IPS-15b (cell line): Measurements from ENCODE around the gene DOCK9.

Source experiments
- H3K27me3 ChIP-seq: one replicate; pipeline ENCODE4 v1.6.1; 2013; ENCODE audit warnings: low read length; ENCODE audit not compliant: control insufficient read depth, insufficient read depth
- H3K36me3 ChIP-seq: one replicate; pipeline ENCODE4 v1.6.1; 2013; ENCODE audit warnings: low read length; ENCODE audit not compliant: control insufficient read depth, insufficient read depth
- H3K4me1 ChIP-seq: one replicate; pipeline ENCODE4 v1.6.1; 2013; ENCODE audit warnings: mild to moderate bottlenecking, low read length; ENCODE audit not compliant: control insufficient read depth, insufficient read depth
- H3K4me3 ChIP-seq: one replicate; pipeline ENCODE4 v1.5.1; 2013; ENCODE audit warnings: low read depth, low read length
- H3K9ac ChIP-seq: one replicate; pipeline ENCODE4 v1.6.1; 2013; ENCODE audit warnings: low read depth, mild to moderate bottlenecking, low read length
- H3K9me3 ChIP-seq: one replicate; pipeline ENCODE4 v1.6.1; 2013; ENCODE audit warnings: mild to moderate bottlenecking, low read length; ENCODE audit not compliant: control insufficient read depth, insufficient read depth

The DOCK9 gene

DNA sequence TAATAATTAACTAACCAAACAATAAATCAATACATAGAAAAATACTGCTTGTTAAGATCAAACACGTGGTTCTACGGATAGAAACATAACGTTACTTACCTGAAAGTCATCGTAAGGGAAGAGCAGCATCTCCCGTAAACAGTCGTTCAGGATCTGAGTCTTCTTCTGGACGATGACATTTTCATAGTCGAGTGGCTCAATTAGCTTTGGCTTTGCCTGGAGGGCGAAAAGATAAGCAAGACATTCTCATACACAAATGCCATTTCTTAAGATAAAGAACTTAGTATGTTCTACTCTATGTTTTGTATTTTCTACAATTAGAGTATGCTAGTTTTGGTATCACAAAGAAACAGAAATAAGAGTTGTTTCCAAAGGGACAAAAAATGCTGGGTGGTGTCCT lies 22.5 kb downstream of the DOCK9 start:
- Histone ChIP-seq H3K4me1 (peaks cover 9% of the 10 kb centered on the region), H3K9me3 (no peaks in the 10 kb centered on the region), H3K9ac (no peak overlapping the region), H3K4me3 (no peak overlapping the region), H3K36me3 (no peaks in the 10 kb centered on the region), H3K27me3 (no peaks in the 10 kb centered on the region)

DNA sequence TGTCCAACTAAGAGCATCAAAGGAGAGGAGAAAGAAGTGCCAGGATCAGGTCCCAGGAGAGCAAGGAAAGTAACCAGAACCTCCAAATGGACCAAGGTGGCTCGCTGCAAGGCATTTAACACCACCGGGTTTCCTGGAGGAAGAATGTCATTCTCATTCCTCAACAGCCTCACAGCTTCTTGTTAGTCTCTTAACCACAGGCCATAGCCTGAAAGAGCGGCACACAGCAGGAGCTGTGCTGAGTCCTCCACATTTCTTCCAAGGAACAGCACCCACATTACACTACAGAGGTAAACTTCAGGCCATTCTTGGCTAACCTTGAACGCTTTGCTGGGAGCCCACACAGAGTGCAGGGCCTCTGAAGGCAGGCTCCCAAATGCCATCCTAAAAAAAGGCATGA lies 23.6 kb downstream of the DOCK9 start:
- no peak overlapping the region for H3K9ac ChIP-seq
- H3K4me3 ChIP-seq, result no peak overlapping the region
- H3K27me3 ChIP-seq, result no peaks in the 10 kb centered on the region
- H3K36me3 ChIP-seq, result no peaks in the 10 kb centered on the region
- peaks cover 9% of the 10 kb centered on the region for H3K4me1 ChIP-seq
- H3K9me3 ChIP-seq, result no peaks in the 10 kb centered on the region

DNA sequence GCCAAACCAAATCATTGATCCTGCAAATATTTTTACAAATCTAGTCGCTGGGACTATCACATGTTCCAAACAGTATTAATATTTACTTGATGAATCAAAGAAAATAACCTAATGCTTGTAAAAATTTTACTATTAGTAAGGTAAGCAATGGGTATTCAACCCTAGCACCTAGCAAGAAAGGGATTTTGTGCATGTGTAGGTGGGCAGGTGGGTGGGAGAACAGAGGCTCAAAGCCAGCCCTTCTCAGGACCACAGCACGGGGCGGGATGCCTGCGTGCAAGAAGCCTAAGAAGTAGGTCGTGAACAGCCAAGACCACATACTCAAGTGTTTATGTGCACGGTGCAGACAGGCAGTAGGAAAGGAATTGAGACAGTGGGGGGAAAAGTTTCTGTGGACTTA lies 26.6 kb downstream of the DOCK9 start:
- Histone ChIP-seq H3K9me3 (no peaks in the 10 kb centered on the region), H3K4me3 (no peak overlapping the region), H3K27me3 (no peaks in the 10 kb centered on the region), H3K4me1 (peaks cover 9% of the 10 kb centered on the region), H3K36me3 (no peaks in the 10 kb centered on the region), H3K9ac (no peak overlapping the region)

GRCh38 chr13:98950705-98951104 lies 27.2 kb downstream of the DOCK9 start:
- no peak overlapping the region for H3K9ac ChIP-seq
- H3K4me3 ChIP-seq, result no peak overlapping the region
- H3K36me3 ChIP-seq, result no peaks in the 10 kb centered on the region

GRCh38 chr13:98947925-98948324 lies 29.9 kb downstream of the DOCK9 start:
- no peaks in the 10 kb centered on the region for H3K36me3 ChIP-seq
- no peaks in the 10 kb centered on the region for H3K27me3 ChIP-seq
- no peak overlapping the region for H3K9ac ChIP-seq
- H3K9me3 ChIP-seq, result no peaks in the 10 kb centered on the region
- H3K4me1 ChIP-seq, result no peaks in the 10 kb centered on the region
- H3K4me3 ChIP-seq, result no peak overlapping the region

More at GRCh38 chr13:98950705-98951104, 27.2 kb downstream of the DOCK9 start:
- Histone ChIP-seq H3K27me3 (no peaks in the 10 kb centered on the region), H3K9me3 (no peaks in the 10 kb centered on the region), H3K4me1 (peaks cover 9% of the 10 kb centered on the region)

DNA sequence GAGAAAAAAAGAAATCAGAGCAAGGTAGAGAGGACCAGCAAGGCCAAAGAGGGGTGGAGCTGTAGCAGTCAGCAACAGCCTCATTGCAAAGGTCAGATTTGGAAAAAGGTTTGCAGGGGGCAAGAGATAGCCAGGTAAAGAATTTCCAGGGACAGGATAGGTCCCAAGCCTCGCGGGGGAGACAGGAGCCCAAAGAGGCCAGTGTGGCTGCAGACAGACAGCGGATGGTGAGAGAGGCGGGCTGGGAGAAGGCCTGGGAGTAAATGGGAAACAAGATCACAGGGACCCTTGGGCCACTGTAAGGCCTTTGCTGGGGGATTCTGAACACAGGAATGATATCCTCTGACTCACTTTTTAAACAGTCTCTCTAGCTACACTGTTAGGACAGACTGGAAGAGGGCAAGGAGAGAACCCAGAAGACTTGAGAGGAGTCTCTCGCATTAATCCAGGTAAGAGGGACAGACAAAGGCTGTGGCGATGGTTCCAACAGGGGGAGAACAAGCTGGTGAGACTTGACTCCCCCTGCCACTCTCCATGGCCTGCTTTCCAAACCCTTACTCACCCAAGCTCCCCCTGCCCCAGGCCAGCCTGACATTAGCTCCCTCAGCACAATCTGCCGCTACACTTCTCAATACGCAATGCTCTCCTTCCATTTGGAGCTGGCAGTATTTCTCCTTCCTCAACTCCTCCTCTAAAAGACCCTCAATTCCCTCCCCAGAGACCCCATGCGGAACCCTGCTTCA lies 31.8 kb downstream of the DOCK9 start:
- no peaks in the 10 kb centered on the region for H3K27me3 ChIP-seq
- no peaks in the 10 kb centered on the region for H3K4me1 ChIP-seq
- no peak overlapping the region for H3K4me3 ChIP-seq
- no peaks in the 10 kb centered on the region for H3K9me3 ChIP-seq
- H3K9ac ChIP-seq, result no peak overlapping the region
- H3K36me3 ChIP-seq, result no peaks in the 10 kb centered on the region

DNA sequence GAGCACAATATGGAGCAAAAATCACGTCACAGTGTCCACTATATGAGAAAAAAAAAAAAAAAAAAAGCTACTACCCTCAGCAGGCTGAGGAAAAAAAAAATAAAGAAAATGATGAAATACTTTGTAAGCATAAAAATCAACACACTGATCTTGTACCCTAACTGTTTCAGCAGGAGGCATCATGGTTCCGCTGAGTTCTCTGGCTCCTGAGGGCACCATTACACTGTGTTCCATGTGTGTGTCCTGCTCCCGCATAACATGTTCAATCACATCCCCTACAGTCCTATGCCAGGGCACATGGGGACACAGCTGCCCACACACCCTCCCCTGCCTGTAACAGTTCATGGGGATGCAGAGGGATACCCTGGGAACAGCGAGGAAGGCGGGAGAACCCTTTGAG lies 33.5 kb downstream of the DOCK9 start:
- H3K9me3 ChIP-seq, result no peaks in the 10 kb centered on the region
- no peak overlapping the region for H3K4me3 ChIP-seq
- H3K9ac ChIP-seq, result no peak overlapping the region
- H3K27me3 ChIP-seq, result no peaks in the 10 kb centered on the region
- H3K4me1 ChIP-seq, result no peaks in the 10 kb centered on the region
- no peaks in the 10 kb centered on the region for H3K36me3 ChIP-seq

DNA sequence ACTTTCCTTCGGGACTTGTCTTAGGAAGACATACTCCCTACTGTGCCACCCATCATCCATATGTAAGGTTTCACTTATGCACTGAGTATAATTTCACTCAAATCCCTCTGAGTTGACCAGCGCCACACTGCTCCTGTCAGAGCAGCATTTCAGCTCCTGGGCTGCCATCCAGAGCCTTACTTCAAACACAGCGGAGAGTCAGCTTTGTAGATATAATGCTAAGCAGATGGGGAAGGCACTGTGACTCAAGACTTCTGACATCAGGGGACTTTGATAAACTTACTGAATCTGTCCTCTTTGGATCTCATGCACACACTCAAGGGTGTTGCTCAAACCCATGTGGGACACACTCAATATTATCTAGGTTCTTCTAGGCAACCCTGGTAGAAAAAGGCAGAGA lies 34.9 kb downstream of the DOCK9 start:
- H3K27me3 ChIP-seq, result no peaks in the 10 kb centered on the region
- H3K4me1 ChIP-seq, result peaks cover 11% of the 10 kb centered on the region
- H3K4me3 ChIP-seq, result no peak overlapping the region
- H3K36me3 ChIP-seq, result no peaks in the 10 kb centered on the region
- no peaks in the 10 kb centered on the region for H3K9me3 ChIP-seq
- H3K9ac ChIP-seq, result no peak overlapping the region

DNA sequence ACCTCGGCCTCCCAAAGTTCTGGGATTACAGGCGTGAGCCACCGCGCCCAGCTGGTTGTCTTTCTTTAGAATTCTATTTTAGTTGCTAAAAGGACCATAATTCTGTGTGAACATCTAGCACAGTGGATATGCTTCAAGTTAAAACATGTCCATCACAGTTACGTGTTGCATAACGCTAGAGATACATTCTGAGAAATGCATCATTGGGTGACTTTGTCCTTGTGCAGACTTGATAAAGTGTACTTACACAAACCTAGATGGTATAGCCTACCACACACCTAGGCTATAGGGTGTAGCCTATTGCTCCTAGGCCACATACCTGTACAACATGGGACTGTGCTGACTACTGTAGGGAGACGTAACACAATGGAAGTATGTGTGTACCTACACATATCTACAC lies 35.4 kb downstream of the DOCK9 start:
- no peak overlapping the region for H3K9ac ChIP-seq
- H3K4me1 ChIP-seq, result peaks cover 14% of the 10 kb centered on the region
- H3K36me3 ChIP-seq, result no peaks in the 10 kb centered on the region
- H3K27me3 ChIP-seq, result no peaks in the 10 kb centered on the region
- no peak overlapping the region for H3K4me3 ChIP-seq
- no peaks in the 10 kb centered on the region for H3K9me3 ChIP-seq

DNA sequence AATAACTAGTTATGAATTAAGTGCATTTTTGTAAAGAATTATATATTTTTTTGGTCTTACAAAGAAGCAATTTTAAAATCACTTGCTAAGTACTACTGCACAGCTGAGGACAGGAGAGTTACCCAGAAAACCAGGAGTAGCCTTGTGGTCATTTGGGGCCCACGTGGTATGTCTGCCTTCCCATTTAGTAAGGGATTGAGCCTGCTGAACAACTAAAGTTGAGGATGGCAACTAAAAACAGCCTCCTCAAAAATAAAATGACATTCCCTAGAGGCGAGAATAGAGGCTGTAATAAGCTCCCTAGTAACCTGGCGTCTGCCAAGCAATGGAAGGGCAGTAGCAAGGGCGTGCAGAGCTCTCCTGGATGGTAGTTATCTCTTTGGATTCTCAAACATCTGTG lies 36.3 kb downstream of the DOCK9 start:
- no peak overlapping the region for H3K9ac ChIP-seq
- no peak overlapping the region for H3K4me3 ChIP-seq
- H3K4me1 ChIP-seq, result peaks cover 14% of the 10 kb centered on the region
- no peaks in the 10 kb centered on the region for H3K36me3 ChIP-seq
- no peaks in the 10 kb centered on the region for H3K9me3 ChIP-seq
- H3K27me3 ChIP-seq, result no peaks in the 10 kb centered on the region

DNA sequence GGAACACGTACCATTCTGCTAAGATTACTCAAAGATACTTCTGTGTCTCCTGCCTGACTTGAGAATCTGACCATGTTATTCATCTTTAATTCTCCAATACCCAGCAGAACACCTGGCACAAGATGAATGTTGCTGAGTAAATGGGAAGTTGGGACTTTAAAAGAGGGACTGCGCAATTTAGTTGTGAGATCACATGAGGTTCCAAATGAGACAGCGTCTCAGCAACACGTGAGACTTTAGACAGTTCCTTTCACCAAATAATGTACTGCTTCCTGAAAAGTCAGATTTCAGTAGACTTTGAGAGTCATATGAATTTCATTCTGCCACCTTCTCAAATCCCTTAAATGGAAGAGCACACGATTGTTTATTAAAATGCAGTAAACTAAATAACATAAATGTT lies 36.7 kb downstream of the DOCK9 start:
- Histone ChIP-seq H3K4me1 (peaks cover 14% of the 10 kb centered on the region), H3K4me3 (no peak overlapping the region), H3K9ac (no peak overlapping the region), H3K9me3 (no peaks in the 10 kb centered on the region), H3K27me3 (no peaks in the 10 kb centered on the region), H3K36me3 (no peaks in the 10 kb centered on the region)

DNA sequence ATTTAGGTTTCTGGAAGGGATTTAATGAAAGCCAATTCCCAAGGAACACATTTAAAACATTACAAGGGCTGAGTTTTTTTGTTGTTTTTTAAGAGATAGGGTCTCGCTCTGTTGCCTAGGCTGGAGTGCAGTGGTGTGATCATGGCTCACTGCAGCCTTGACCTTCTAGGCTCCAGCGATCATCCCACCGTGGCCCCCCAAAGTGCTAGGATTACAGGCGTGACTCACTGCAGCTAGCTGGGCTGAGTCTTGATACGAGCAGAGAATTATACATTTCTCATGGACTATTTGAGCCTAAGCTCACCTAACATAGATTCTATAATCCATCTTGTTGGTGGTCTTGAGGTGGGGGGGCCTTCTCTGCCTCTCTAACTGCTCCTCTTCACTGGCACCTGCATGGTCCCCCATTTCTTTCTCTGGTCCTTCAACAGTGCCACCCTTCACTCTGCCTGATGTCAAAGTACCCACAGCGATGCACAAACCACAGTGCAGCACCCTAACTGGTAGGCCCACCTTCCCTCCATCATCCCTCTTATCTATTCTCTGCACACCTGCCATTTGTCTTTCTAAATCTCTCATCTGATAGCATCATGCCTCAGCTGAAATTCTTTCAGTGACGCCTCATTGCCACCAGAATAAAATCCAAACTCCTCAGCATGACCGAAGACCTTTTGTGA lies 37.4 kb downstream of the DOCK9 start:
- Histone ChIP-seq H3K27me3 (no peaks in the 10 kb centered on the region), H3K9me3 (no peaks in the 10 kb centered on the region), H3K9ac (no peak overlapping the region), H3K4me1 (peaks cover 14% of the 10 kb centered on the region), H3K36me3 (no peaks in the 10 kb centered on the region), H3K4me3 (no peak overlapping the region)
